HL-60/S4 treated with phorbol 12-myristate 13-acetate at 8.2 ng/mL for 4 days and 3 days (cell line): Measurements from ENCODE around the gene FOSB.
"Not testable (repeated sequence)": the region's sequence is repeated elsewhere in the genome, so short reads cannot be mapped to it uniquely, and the experiment has no call there.

ENCODE experiments used
- in situ Hi-C: fragments of 300-500 bp; cut with MboI; formaldehyde crosslinking; loops from 2 replicates; pipeline ENCODE4 v1.15.0; 2022; ENCODE audit warnings: low sequenced_read_pairs

Gene FOSB

DNA sequence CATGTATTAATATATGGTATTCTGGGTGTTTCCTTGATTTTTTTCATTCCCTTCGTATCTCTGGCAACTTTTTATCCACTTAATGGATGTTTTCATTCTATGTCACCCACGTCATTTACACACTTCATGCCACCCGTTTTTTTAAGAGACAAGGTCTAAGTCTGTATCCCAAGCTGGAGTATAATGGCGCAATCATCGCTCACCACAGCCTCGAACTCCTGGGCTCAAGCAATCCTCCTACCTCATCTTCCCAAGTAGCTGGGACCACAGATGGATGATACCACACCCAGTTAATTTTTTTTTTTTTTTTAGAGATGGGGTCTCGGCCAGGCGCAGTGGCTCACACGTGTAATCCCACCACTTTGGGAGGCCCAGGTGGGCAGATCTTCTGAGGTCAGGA lies 36.1 kb downstream of the FOSB start:
- in situ Hi-C loops: no loop called here

DNA sequence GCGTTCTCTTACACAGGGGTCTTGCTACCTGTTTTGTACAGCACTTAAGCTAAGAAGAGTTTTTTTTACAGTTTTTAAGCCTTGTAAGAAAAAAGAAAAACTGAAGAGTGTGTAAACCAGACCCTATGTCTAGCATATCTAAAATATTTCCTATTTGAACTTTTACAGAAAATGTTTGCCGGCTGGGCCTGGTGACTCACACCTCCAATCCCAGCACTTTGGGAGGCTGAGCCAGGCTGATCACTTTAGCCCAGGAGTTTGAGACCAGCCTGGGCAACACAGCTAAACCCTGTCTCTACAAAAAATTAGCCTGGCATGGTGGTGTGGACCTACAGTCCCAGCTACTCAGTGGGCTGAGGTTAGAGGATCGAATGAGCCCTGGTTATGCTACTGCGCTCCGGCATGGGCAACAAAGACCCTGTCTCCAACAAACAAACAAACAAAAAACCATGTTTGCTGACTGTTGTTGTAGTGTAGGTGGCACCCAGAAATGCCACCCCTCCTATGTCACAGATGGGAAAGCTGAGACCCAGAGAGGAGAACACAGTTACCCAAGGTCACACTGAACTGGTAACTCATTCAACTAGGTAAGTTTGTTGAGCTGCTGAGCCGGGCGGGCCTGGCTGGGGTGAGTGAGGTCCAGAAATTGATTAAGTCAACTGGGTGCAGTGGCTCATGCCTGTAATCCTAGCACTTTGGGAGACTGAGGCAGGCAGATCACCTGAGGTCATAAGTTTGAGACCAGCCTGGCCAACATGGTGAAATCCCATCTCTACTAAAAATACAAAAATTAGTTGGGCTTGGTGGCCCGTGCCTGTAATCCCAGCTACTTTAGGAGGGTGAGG lies 37.6 kb downstream of the FOSB start:
- in situ Hi-C loops: no loop called here

DNA sequence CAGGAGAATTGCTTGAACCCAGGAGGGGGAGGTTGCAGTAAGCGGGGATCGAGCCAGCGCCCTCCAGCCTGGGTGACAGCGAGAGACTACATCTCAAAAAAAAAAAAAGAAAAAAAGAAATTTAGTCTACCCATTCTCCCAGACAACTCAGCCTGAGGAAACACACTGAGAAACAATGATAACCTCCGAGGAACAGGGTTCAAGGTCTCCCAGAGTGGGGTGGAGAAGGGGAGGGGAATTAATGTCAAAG lies 38.1 kb downstream of the FOSB start:
- in situ Hi-C loops: no loop called here

DNA sequence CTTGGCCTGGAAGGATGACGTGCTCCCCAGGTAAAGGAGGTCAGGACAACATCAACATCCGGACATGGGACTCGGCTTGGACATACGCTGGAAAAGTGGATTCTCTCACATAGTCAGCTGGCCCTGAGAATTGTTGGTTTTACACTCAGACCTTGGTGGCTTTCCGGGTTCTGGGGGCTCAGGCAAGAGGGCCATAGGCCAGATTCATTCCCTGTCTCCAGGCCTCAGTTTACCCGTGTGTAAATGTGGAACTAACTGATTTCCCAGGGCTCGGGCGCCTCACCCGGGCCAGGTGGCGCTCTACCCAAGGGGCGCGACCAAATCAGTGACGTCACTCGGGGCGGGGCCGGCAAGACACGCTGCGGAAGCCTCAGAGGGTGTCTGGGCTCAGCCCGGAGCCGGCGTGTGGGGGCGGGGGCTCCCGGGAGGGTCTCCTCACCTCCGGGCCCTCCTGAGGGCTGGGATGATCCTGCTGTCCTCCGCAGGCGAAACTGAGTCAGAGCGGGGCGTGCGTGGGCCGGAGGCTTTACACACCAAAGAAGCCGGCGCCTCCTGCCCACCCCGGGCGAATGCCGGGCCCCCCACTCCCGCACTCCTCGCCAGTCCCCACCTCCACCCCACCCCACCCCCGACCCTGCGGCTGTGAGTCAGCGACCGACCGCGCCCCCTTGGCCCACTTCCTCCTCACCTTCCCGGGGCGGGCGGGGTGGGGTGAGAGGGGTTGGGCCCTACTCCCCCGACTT lies 38.6 kb downstream of the FOSB start:
- in situ Hi-C loops: no loop called here

DNA sequence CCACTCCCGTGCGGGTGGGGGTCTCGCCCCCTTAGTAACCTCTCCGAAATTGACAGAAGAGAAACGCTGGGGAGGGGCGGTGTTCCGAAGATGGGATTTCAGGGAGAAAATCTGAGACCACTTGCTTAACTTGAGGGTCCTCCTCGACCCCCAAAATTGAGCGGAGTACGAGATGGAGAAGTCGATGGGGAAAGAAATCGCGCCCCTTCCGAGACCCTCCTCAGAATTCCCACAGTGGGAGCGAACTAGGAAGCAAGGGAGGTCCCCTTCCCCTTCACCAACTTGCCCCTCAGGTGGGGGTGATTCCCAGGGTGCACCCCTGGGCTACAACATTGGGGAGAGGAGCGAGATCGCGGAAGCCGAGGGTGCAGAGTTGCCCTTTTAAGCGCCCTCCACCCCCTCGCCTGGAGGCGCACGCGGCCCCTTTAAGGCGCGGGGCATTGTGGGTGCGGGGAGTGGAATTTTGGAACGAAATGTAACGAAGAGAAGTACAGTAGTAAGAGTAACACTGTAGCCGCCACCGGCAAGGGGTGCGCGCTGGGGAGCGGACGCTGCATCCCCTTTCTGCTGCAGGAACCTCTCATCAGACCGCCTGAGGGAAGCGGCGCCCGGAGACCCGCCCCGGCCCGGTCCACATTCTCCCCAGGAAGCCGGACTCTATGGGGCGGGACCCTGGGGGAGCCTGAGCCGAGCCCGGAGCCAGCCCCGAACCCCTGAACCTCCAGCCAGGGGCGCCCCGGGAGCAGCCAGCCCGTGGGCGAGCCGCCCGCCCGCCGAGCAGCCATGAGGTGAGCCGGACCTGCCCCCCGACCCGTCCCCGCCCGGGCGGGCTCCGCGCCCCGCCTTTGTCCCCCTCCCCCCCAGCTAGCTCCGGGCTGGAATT lies 39.4 kb downstream of the FOSB start, which contains the start of gene VASP:
Gene VASP (plus strand): TSS at position 491 of the 883 bp plus-strand sequence. CDS start 293 bp downstream, at position 784.
- in situ Hi-C loops: no loop called here

DNA sequence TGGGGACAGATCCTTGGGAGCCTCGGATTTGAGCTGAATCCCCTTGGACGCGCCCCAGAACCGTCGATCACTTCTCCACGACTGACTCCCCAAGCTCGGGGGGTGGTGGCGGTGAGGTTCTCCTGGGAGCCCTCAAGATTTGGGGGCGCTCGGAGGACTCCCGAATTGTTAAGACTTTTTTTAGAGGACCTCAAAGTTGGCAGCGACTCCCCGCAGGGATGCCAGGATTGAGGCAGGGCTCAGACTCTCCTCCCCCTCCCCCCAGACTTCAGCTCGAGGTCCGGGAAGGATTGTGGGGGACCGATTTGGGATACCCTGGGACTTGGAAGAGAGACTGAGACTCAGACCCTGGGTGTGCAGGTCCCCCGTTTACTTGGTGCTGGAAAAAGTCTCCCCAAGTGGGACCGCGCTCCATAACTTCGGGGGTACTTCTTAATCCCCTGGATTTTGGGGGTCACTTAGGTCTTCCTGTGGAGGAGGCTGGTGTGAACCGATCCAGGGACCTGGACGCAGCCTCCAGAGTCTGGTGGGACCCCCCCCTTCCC lies 40.1 kb downstream of the FOSB start:
- in situ Hi-C loops: no loop called here

DNA sequence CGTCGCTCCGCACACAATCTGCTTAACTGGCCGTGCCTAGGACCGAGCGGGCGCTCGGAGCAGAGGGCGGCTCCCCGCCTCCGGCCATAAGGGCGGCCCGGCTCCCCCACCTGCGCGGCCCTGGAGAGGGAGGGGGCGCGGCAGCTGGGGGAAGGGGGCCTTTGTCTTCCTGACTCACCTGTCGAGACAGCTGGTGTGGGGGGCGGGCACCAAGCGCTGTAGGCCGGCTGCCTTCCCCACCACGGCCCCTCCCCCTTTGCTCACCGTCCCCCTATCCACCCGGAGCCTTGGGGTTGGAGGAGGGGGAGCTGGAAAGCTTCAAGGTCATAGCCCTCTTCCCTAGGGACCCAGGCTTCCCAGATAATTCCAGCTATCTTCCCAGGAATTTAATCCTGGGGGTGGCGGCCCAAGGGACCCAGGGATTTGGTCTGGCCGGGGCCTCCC lies 40.6 kb downstream of the FOSB start:
- in situ Hi-C loops: no loop called here

DNA sequence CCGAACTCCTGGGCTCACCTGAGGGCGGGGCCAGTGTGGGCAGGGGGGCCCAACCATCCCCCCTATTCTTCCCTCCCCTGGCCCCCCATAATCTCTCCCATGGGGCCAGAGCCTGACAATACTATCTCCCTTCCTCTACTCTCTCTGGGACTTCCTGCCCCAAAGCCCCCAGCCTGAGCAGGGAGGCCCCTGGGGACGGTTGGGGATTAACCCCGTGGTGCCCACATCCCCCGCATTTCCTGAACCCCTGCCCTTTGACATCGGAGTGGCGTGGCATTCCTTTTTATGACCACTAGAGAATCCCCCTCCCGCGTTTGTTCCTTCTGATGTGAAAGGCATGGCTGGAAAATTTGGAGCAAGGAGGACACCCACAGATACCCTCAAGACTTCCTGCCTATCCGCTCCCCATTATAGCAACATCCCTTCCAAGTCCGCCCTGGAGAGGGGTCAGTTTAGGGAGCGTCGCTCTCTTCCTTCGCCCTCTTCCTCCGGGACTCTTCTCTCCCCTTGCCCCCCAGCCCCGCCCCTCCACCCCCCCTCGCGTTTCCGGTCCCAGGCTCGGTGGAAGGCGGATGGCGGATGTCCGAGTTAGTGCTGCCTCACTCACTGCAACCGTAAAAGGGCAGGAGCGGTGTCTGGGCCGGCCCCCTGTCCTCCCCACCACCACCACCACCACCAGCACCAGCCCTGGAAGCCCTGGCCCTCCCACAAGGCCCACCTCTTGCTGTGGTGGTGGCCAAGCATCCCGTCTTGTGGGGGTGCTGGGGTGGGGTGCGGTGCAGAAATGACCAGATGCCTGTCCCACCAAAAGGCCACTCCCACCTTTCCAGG lies 41.3 kb downstream of the FOSB start:
- in situ Hi-C loops: no loop called here

DNA sequence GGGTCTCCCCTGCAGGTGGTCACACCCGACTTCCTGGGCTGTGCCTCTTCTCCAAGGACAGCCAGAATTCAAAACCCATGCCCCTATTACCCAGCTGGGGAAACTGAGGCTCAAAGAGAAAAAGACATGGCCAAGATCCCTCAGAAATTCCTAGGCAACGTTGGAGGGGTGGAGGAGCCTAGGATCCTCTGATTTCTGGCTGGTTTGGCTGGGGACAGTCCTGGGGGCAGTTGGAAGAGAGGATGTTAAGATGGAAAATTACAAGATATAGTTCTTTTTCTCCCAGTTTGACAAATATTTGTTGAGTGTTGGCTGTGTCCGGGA lies 41.9 kb downstream of the FOSB start:
- in situ Hi-C loops: no loop called here

DNA sequence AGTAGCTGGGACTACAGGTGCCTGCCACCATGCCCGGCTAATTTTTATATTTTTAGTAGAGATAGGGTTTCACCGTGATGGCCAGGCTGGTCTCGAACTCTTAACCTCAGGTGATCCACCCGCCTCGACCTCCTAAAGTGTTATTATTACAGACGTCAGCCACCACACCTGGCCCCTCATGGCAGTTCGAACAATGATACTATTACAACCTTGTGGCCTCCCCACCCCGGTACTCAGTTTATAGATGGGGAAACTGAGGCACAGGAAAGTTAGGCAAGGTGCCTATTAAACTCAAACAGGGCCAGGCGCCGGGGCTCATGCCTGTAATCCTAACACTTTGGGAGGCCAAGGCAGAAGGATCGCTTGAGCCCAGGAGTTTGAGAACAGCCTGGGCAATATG lies 42.6 kb downstream of the FOSB start:
- in situ Hi-C loops: not testable (repeated sequence)

DNA sequence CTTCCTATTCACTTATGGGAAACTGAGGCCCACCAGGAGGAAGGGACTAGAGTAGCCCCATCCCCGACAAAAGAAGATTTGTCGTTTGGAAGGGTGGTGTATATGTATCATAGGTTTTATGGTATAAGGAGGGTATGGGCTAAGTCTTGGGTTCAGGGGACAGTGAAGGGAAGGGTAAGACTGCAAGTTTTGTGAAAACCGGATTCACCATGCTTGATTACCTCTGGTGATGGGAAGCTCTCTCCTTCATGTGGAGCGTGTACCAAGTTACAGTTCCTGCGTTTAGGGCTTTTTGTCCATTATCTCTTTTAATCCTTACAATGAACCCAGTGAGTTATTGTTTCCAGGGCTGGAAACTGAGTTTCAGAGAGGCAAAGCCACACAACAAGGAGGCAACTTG lies 43.3 kb downstream of the FOSB start:
- in situ Hi-C loops: no loop called here

DNA sequence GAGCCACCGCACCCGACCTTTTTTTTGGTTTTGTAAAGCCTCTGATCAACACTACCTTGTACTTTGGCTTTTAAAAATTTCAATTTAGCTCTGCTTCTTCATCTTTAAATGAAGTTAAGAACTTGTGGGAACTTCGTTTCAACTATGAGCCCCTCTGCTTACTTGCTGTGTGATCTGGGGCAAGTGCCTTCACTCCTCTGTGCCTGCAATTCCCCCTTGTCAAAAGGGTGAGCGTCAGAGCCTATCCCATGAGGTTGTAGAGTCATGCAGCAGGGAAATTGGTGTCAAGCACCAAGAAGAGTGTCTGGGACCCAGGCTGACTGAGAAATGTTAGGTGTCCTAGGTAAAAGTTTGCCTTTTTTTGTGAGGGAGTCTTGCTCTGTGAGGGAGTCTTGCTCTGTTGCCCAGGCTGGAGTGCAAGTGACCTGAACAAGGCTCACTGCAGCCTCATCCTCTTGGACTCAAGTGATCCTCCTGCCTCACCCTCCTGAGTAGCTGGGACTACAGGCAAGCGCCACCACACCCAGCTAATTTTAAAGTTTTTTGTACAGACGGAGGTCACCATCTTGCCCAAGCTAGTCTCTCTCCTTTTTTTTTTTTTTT lies 45.2 kb downstream of the FOSB start:
- in situ Hi-C loops: no loop called here

DNA sequence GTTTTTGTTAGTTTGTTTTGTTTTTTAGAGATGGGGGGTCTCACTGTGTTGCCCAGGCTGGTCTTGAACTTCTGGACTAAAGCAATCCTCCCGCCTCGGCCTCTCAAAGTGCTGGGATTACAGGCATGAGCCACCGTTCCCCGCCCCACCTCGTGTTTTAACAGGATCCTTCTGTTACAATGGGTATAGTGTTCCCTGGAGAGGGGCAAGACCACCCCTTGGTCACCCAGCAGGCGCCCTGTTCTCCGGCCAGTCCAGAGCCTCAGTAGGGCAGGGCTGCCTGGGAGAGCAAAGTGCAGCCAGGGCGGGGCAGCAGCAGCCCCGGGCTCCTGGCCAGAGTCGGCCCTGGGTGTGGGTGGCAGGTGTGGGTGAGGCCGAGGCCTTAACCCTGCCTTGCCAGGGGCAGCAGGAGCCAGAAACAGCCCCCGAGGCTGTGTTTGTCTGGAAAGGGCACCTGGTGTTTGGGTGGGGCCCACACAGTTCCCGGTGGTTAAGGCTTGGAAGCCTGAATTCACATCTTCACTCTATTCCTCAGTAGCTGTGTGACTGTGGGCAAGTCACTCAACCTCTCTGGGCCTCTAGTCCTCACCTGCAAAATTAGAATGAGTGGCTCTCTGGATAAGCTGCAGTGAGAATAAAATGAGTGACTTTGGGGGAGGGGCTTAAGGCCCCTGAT lies 46.7 kb downstream of the FOSB start:
- in situ Hi-C loops: no loop called here

DNA sequence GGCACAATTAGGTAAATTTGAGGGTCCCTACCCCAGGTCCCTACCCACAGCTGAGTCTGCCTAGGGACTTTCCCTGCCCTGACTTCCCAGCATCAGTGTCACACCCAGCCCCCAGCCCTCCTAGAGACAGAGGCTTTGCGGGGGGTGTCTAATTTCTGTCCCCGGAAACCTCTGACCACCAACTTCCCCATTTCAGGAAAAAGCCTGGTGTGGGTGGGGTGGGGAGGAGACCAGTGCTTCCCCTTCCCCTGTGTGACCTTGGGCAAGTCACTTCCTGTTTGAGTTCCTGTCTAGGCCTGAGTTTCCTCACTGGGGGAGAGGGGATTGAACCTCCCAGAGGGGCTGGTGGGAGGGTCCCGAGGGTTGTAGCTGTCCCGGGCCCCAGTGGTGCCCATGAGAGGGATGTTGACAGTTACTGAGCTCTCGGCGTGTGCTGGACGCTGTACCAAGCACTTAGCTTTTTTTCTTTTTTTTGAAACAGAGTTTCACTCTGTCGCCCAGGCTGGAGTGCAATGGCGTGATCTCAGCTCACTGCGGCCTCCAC lies 47.4 kb downstream of the FOSB start:
- in situ Hi-C loops: no loop called here

DNA sequence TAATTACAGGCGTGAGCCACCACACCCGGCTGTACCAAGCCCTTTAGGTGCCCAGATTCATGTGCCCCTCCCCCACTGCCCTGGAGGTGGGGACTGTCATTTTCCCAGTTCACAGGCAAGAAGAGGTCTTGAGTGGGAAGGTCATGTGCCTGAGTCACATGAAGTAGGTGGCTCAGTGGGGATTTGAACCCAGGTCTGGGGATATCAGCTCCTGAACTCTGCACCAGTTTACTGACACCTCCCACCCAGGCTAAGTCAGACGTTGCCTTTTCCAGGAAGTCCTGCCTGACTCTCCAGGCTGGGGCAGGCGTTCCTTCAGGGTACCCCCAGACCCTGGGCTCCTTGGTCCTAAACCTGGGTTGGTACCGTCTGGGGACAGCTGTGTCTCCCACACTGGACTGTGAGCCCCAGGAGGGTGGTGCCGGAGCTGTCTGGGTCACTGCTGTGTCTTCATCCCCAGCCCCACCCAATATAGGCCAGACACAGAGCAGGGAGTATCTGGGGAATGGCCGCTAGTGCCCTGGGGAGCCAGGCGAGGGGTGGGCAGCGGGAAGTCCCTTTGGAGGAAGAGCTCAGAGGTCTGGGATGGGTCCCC lies 48.1 kb downstream of the FOSB start:
- in situ Hi-C loops: no loop called here

DNA sequence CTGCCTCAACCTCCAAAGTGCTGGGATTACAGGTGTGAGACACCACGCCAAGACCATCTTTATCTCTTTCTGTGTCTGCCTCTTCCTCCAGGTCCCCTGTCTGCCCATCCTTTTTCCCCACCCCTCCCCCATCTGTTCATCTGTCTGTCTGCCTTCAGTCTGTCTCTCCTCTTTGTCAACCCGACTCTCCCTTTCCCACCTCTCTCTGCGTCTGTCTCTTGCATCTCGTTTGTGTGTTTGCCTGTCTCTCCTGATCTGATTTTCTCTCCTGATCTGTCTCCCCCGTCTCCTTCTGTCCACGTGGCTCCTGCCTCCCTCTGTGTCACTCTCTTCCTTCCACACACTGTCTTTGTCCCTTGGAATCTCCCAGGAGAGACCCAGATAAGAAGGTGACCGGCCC lies 49.4 kb downstream of the FOSB start:
- in situ Hi-C loops: no loop called here

DNA sequence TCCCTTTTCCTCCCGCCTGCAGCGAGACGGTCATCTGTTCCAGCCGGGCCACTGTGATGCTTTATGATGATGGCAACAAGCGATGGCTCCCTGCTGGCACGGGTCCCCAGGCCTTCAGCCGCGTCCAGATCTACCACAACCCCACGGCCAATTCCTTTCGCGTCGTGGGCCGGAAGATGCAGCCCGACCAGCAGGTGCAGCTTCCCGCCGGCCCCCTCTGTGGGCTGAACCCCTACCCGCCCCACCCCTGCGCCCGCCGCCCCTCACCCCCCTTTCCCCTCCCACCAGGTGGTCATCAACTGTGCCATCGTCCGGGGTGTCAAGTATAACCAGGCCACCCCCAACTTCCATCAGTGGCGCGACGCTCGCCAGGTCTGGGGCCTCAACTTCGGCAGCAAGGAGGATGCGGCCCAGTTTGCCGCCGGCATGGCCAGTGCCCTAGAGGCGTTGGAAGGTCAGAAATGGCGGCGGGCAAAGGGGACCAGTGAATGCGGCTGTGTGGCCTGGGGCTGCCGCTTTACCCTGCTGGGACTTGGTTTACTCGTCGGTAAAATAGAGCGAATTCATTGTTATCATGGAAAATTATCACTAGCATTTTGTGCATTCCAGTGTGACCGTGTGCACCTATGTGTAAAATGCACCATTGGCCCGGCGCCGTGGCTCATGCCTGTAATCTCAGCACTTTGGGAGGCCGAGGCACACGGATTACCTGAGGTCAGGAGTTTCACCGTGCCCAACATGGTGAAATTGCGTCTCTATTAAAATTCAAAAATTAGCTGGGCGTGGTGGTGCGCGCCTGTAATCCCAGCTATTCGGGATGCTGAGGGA lies 50.1 kb downstream of the FOSB start:
- in situ Hi-C loops: no loop called here

DNA sequence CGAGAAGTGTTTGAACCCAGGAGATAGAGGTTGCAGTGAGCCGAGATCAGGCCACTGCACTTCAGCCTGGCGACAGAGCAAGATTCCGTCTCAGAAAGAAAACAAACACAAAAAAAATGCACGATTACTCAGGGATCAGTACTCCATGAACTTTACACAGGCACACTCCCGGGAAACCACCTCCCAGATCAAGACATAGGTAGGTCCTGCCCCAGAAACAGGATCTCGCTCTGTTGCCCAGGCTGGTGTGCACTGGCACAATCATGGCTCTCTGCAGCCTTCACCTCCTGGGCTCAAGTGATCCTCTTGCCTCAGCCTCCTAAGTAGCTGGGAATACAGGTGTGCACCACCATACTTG lies 50.7 kb downstream of the FOSB start:
- in situ Hi-C loops: no loop called here
